IMR-90 (cell line): ENCODE data around the gene SPATA13. TPM values are rescaled to one million over a fixed set of nuclear protein-coding genes. Genes with fewer than 3 reads are reported as not detected.

ENCODE experiments used
- ATAC-seq: fragments of 200-7000 bp; cut with Tn5 transposase; 2 replicates; pipeline ENCODE4 v1.9.1; 2020; ENCODE audit warnings: low read depth, mild to moderate bottlenecking, moderate library complexity
- BruUV-seq: library from RNA; stranded (reverse); fragments of 400-500 nt; replicated peaks from 2 replicates; lab custom pipeline; 2021; lab: Mats Ljungman, UMichigan
- CTCF ChIA-PET: fragments of 300-600 bp; formaldehyde crosslinking; extraction: SDS; loops from one replicate; lab custom pipeline; 2021; ENCODE audit warnings: antibody characterized with exemption; lab: Yijun Ruan, JAX
- POLR2A ChIA-PET: fragments of 300-600 bp; sonication (Branson Sonifier 250); formaldehyde crosslinking; loops from one replicate; lab custom pipeline; 2022; ENCODE audit warnings: antibody characterized with exemption; ENCODE audit not compliant: unreplicated experiment; lab: Charles Lee
- DNase-seq: peaks from one replicate; pipeline ENCODE4 v3.0.0; 2013
- H2AFZ ChIP-seq: replicated peaks from 2 replicates; pipeline ENCODE3; 2013; ENCODE audit warnings: low read length, mild to moderate bottlenecking; ENCODE audit not compliant: poor library complexity
- H2AK5ac ChIP-seq: 2 replicates; pipeline ENCODE4 v1.6.1; 2013; ENCODE audit warnings: low read depth, low read length, inconsistent platforms
- H2AK9ac ChIP-seq: replicated peaks from 2 replicates; pipeline ENCODE3; 2013; ENCODE audit warnings: mild to moderate bottlenecking, low read depth, low read length, moderate library complexity; ENCODE audit not compliant: poor library complexity
- H2BK120ac ChIP-seq: 2 replicates; pipeline ENCODE4 v1.6.1; 2013; ENCODE audit warnings: low read depth, low read length, inconsistent platforms
- H2BK15ac ChIP-seq: 3 replicates; pipeline ENCODE4 v1.6.1; 2013; ENCODE audit warnings: low read depth, low read length, inconsistent platforms
- H2BK20ac ChIP-seq: 2 replicates; pipeline ENCODE4 v1.6.1; 2013; ENCODE audit warnings: low read depth, mild to moderate bottlenecking, inconsistent platforms, low read length, moderate library complexity
- H2BK5ac ChIP-seq: 2 replicates; pipeline ENCODE4 v1.6.1; 2013; ENCODE audit warnings: mild to moderate bottlenecking, low read depth, low read length, inconsistent platforms; ENCODE audit not compliant: poor library complexity, severe bottlenecking
- H3K14ac ChIP-seq: replicated peaks from 2 replicates; pipeline ENCODE4 v1.6.1; 2013; ENCODE audit warnings: low read depth, low read length, inconsistent platforms
- H3K18ac ChIP-seq: 2 replicates; pipeline ENCODE4 v1.6.1; 2013; ENCODE audit warnings: low read depth, low read length, control low read depth
- H3K23ac ChIP-seq: 2 replicates; pipeline ENCODE4 v1.6.1; 2013; ENCODE audit warnings: low read depth, low read length, inconsistent platforms
- H3K27ac ChIP-seq: 2 replicates; pipeline ENCODE4 v1.5.1; 2013; ENCODE audit warnings: mild to moderate bottlenecking, control low read depth, low read length; ENCODE audit not compliant: insufficient read depth
- H3K27me3 ChIP-seq: 2 replicates; pipeline ENCODE4 v1.6.1; 2013; ENCODE audit warnings: low read length; ENCODE audit not compliant: control insufficient read depth, insufficient read depth
- H3K36me3 ChIP-seq: 2 replicates; pipeline ENCODE4 v1.6.1; 2013; ENCODE audit warnings: low read length, mixed read lengths; ENCODE audit not compliant: control insufficient read depth, insufficient read depth
- H3K4ac ChIP-seq: 2 replicates; pipeline ENCODE4 v1.6.1; 2013; ENCODE audit warnings: low read depth, low read length, inconsistent platforms
- H3K4me1 ChIP-seq: 2 replicates; pipeline ENCODE4 v1.6.1; 2013; ENCODE audit warnings: low read length, mixed read lengths; ENCODE audit not compliant: control insufficient read depth, insufficient read depth
- H3K4me2 ChIP-seq: 2 replicates; pipeline ENCODE4 v1.6.1; 2013; ENCODE audit warnings: low read depth, mild to moderate bottlenecking, control low read depth, low read length, moderate library complexity
- H3K4me3 ChIP-seq: 2 replicates; pipeline ENCODE4 v1.5.1; 2013; ENCODE audit warnings: low read depth, mild to moderate bottlenecking, control low read depth, low read length, moderate library complexity; ENCODE audit not compliant: insufficient read depth
- H3K56ac ChIP-seq: 2 replicates; pipeline ENCODE4 v1.6.1; 2013; ENCODE audit warnings: low read length, inconsistent platforms; ENCODE audit not compliant: insufficient read depth; ENCODE audit errors: extremely low read depth
- H3K79me1 ChIP-seq, 2 experiments: 2 replicates each; pipeline ENCODE4 v1.6.1; 2013; ENCODE audit warnings: low read length in 2 of 2, inconsistent platforms in 1 of 2, low read depth in 1 of 2
- H3K9ac ChIP-seq: 2 replicates; pipeline ENCODE4 v1.6.1; 2013; ENCODE audit warnings: low read depth, low read length, control low read depth
- H3K9me1 ChIP-seq: 2 replicates; pipeline ENCODE4 v1.6.1; 2013; ENCODE audit warnings: low read length, inconsistent platforms; ENCODE audit not compliant: insufficient read depth
- H3K9me3 ChIP-seq: 2 replicates; pipeline ENCODE4 v1.6.1; 2013; ENCODE audit warnings: low read length; ENCODE audit not compliant: control insufficient read depth, insufficient read depth
- H4K20me1 ChIP-seq: 2 replicates; pipeline ENCODE4 v1.6.1; 2013; ENCODE audit warnings: low read length, inconsistent platforms; ENCODE audit not compliant: insufficient read depth
- H4K5ac ChIP-seq: 2 replicates; pipeline ENCODE4 v1.6.1; 2013; ENCODE audit warnings: mild to moderate bottlenecking, low read depth, low read length, control low read depth
- H4K8ac ChIP-seq, 2 experiments: 2 replicates each; pipeline ENCODE4 v1.6.1; 2013; ENCODE audit warnings: low read depth in 2 of 2, low read length in 2 of 2, control low read depth in 1 of 2, inconsistent platforms in 1 of 2
- H4K91ac ChIP-seq: 2 replicates; pipeline ENCODE4 v1.6.1; 2013; ENCODE audit warnings: low read depth, low read length, inconsistent platforms; ENCODE audit not compliant: insufficient read depth
- BHLHE40 ChIP-seq: fragments of 150-350 bp; IDR thresholded peaks from 2 replicates; pipeline ENCODE4 v1.6.1; 2016; ENCODE audit warnings: mild to moderate bottlenecking, low read depth, low read length
- CHD1 ChIP-seq: IDR thresholded peaks from 2 replicates; pipeline ENCODE4 v1.6.1; 2012; ENCODE audit warnings: low read depth, low read length, improper control_type of control experiment
- FOS ChIP-seq: fragments of 150-350 bp; IDR thresholded peaks from 2 replicates; pipeline ENCODE4 v1.6.1; 2016; ENCODE audit warnings: low read depth, low read length
- MAFK ChIP-seq: IDR thresholded peaks from 2 replicates; pipeline ENCODE4 v1.6.1; 2012; ENCODE audit warnings: low read depth, low read length, improper control_type of control experiment
- MAZ ChIP-seq: IDR thresholded peaks from 2 replicates; pipeline ENCODE4 v1.6.1; 2012; ENCODE audit warnings: low read depth, mild to moderate bottlenecking, low read length, improper control_type of control experiment, moderate library complexity, borderline replicate concordance
- MXI1 ChIP-seq: IDR thresholded peaks from 2 replicates; pipeline ENCODE4 v1.6.1; 2012; ENCODE audit warnings: low read depth, mild to moderate bottlenecking, low read length, moderate library complexity, borderline replicate concordance
- NFE2L2 ChIP-seq: fragments of 150-350 bp; IDR thresholded peaks from 2 replicates; pipeline ENCODE4 v1.6.1; 2016; ENCODE audit warnings: low read depth, mild to moderate bottlenecking, low read length
- POLR2A ChIP-seq: IDR thresholded peaks from 2 replicates; pipeline ENCODE4 v1.6.1; 2012; ENCODE audit warnings: mild to moderate bottlenecking, low read depth, low read length
- RFX5 ChIP-seq: IDR thresholded peaks from 2 replicates; pipeline ENCODE4 v1.8.0; 2012; ENCODE audit warnings: low read depth, mild to moderate bottlenecking, low read length, moderate library complexity
- WGBS, 2 experiments: methylation state at CpG; one replicate each; pipeline versions ENCODE4 v1.1.5 to v1.1.7; 2013; ENCODE audit warnings: missing lambda C conversion rate in 2 of 2; ENCODE audit not compliant: insufficient read length in 1 of 2; ENCODE audit errors: extremely low coverage in 2 of 2; 5-methylcytosine and 5-hydroxymethylcytosine counted together
- dilution Hi-C: fragments of 300-500 bp; cut with HindIII; formaldehyde crosslinking; loops from one replicate; pipeline ENCODE4 v1.14.3; 2018; ENCODE audit warnings: low sequenced_read_pairs; ENCODE audit not compliant: unreplicated experiment
- in situ Hi-C: fragments of 300-500 bp; cut with MboI; formaldehyde crosslinking; loops from 3 replicates; pipeline ENCODE4 v1.14.3; 2019; ENCODE audit warnings: low sequenced_read_pairs, inconsistent platforms, mixed read lengths
- intact Hi-C: fragments of 100-400 bp; cut with micrococcal nuclease; formaldehyde crosslinking; loops from 2 replicates; pipeline ENCODE4 v1.10.0; 2022
- polyA plus RNA-seq, 3 experiments: library from polyadenylated mRNA; depleted of rRNA; stranded (reverse); fragments of >200 nt; gene quantifications; 2 replicates each; pipeline ENCODE4 v1.2.3, GENCODE V29; 2012; ENCODE audit warnings: low replicate concordance in 1 of 3
- total RNA-seq: library from RNA; depleted of rRNA; stranded (reverse); fragments of >200 nt; gene quantifications from 2 replicates; pipeline ENCODE4 v1.2.3, GENCODE V29; 2012
- TF ChIP-seq, protein P1 (sequence below): fragments of 150-350 bp; IDR thresholded peaks from 2 replicates; pipeline ENCODE4 v1.6.1; 2017; ENCODE audit warnings: mild to moderate bottlenecking, antibody characterized with exemption, low read length, low read depth
- TF ChIP-seq, protein P2 (sequence below): fragments of 150-350 bp; IDR thresholded peaks from 2 replicates; pipeline ENCODE4 v1.6.1; 2016; ENCODE audit warnings: low read depth, mild to moderate bottlenecking, low read length, moderate library complexity, borderline replicate concordance
- TF ChIP-seq, protein P3 (sequence below): conservative IDR thresholded peaks from 2 replicates; pipeline ENCODE4 v1.5.1; 2012; ENCODE audit warnings: mild to moderate bottlenecking, low read depth, low read length, improper control_type of control experiment

Gene SPATA13
- total and polyA plus RNA-seq, 2 of the 4 experiments (the other 2 are of a cell fraction), result 10.5 to 12.5 TPM

DNA sequence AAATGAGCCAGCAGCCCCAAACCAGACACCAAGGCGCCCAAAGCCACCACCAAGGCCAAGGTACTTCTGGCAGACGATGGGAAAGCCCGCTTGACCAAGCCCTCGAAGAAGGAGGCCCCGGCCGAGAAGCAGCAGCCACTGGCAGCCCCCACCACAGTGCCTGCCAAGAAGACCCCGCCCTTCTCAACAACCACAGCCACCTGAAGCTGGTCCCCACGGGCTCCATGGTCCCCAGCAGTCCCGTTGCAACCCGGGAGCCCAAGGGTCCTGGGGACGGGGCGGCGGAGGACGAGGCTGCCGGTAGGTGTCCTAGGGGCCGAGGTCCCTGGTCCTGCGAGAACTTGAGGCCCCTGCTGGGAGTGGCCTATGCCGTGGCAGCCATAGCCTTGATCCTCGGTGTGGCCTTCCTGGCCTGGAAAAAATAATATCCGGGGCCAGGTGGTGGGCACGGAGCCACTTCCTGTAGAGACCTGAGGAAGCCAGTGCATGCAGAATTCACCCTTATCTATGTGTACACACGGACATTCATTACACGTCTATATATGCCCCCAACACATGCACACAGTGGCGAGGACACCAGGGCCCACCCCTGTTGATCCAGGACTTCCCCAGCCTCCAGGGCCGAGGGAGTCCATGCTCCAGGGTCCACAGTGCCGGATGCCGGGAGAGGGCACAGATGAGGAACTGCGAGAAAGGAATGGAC, 162.7 kb downstream of the SPATA13 start:
- H3K27me3 ChIP-seq, result peaks cover 5% of the 10 kb centered on the region
- no peak overlapping the region for H2BK20ac ChIP-seq
- H4K5ac ChIP-seq, result no peak overlapping the region
- no peak overlapping the region for H4K8ac ChIP-seq
- no peaks in the 10 kb centered on the region for H3K9me3 ChIP-seq
- ChIA-PET POLR2A (no interaction called here), CTCF (no interaction called here)
- H3K9ac ChIP-seq, result no peak overlapping the region
- H2BK120ac ChIP-seq, result no peak overlapping the region
- H2AK5ac ChIP-seq, result no peak overlapping the region
- no peak overlapping the region for H2BK5ac ChIP-seq
- H3K4ac ChIP-seq, result no peak overlapping the region
- H3K4me1 ChIP-seq, result no peaks in the 10 kb centered on the region
- no peak overlapping the region for H3K4me3 ChIP-seq
- 79% methylated on average over 9 of the region's 28 CpGs; no CpG with 5 or more reads in 1 of the 2 experiments for WGBS, 2 experiments
- intact Hi-C loops, result no loop called here
- in situ Hi-C loops, result no loop called here
- no peaks in the 10 kb centered on the region for H4K20me1 ChIP-seq
- no peaks in the 10 kb centered on the region for H3K36me3 ChIP-seq
- no peak for DNase-seq
- H4K91ac ChIP-seq, result no peak overlapping the region
- TF ChIP-seq RFX5 (no peak), POLR2A (no peak), BHLHE40 (no peak), CHD1 (no peak), NFE2L2 (no peak), MAZ (no peak), FOS (no peak), MXI1 (no peak), MAFK (no peak)
- TF ChIP-seq, protein P1, sequence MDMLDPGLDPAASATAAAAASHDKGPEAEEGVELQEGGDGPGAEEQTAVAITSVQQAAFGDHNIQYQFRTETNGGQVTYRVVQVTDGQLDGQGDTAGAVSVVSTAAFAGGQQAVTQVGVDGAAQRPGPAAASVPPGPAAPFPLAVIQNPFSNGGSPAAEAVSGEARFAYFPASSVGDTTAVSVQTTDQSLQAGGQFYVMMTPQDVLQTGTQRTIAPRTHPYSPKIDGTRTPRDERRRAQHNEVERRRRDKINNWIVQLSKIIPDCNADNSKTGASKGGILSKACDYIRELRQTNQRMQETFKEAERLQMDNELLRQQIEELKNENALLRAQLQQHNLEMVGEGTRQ, result no peak
- TF ChIP-seq, protein P2, sequence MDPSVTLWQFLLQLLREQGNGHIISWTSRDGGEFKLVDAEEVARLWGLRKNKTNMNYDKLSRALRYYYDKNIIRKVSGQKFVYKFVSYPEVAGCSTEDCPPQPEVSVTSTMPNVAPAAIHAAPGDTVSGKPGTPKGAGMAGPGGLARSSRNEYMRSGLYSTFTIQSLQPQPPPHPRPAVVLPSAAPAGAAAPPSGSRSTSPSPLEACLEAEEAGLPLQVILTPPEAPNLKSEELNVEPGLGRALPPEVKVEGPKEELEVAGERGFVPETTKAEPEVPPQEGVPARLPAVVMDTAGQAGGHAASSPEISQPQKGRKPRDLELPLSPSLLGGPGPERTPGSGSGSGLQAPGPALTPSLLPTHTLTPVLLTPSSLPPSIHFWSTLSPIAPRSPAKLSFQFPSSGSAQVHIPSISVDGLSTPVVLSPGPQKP, result no peak
- TF ChIP-seq, protein P3, sequence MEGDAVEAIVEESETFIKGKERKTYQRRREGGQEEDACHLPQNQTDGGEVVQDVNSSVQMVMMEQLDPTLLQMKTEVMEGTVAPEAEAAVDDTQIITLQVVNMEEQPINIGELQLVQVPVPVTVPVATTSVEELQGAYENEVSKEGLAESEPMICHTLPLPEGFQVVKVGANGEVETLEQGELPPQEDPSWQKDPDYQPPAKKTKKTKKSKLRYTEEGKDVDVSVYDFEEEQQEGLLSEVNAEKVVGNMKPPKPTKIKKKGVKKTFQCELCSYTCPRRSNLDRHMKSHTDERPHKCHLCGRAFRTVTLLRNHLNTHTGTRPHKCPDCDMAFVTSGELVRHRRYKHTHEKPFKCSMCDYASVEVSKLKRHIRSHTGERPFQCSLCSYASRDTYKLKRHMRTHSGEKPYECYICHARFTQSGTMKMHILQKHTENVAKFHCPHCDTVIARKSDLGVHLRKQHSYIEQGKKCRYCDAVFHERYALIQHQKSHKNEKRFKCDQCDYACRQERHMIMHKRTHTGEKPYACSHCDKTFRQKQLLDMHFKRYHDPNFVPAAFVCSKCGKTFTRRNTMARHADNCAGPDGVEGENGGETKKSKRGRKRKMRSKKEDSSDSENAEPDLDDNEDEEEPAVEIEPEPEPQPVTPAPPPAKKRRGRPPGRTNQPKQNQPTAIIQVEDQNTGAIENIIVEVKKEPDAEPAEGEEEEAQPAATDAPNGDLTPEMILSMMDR, result no peak
- no peak overlapping the region for H3K56ac ChIP-seq
- no peak overlapping the region for H2AFZ ChIP-seq
- no peaks in the 10 kb centered on the region for H3K9me1 ChIP-seq
- no peak overlapping the region for H3K27ac ChIP-seq
- BruUV-seq, result no TSS peak
- H3K79me1 ChIP-seq, result no peaks in the 10 kb centered on the region
- no peak overlapping the region for H3K4me2 ChIP-seq
- ATAC-seq, result no peak
- no peak overlapping the region for H3K14ac ChIP-seq
- dilution Hi-C loops, result no loop called here
- H2AK9ac ChIP-seq, result no peak overlapping the region
- no peak overlapping the region for H2BK15ac ChIP-seq
- H3K18ac ChIP-seq, result no peak overlapping the region
- no peak overlapping the region for H3K23ac ChIP-seq
